HEK293 (cell line): Measurements from ENCODE around the gene HAUS5.

Experiments used
- EGR2 ChIP-seq: fragments of 450-650 bp; formaldehyde crosslinking; IDR thresholded peaks from 2 replicates; pipeline ENCODE4 v1.5.1; 2016; ENCODE audit warnings: low read depth, missing biosample characterization, missing genetic modification characterization
- GFI1B ChIP-seq: fragments of 450-650 bp; formaldehyde crosslinking; IDR thresholded peaks from 2 replicates; pipeline ENCODE4 v1.5.1; 2016; ENCODE audit warnings: missing biosample characterization, missing genetic modification characterization
- GLI2 ChIP-seq: fragments of 450-650 bp; formaldehyde crosslinking; IDR thresholded peaks from 2 replicates; pipeline ENCODE4; 2017; ENCODE audit warnings: missing biosample characterization, missing genetic modification characterization, low read depth, borderline replicate concordance
- INSM2 ChIP-seq: fragments of 450-650 bp; formaldehyde crosslinking; IDR thresholded peaks from 2 replicates; pipeline ENCODE4 v1.5.1; 2016; ENCODE audit warnings: missing biosample characterization, missing genetic modification characterization
- KLF16 ChIP-seq: fragments of 450-650 bp; formaldehyde crosslinking; IDR thresholded peaks from 2 replicates; pipeline ENCODE4 v1.5.1; 2017; ENCODE audit warnings: missing biosample characterization, missing genetic modification characterization
- KLF9 ChIP-seq: fragments of 450-650 bp; formaldehyde crosslinking; IDR thresholded peaks from 2 replicates; pipeline ENCODE4 v1.5.1; 2016; ENCODE audit warnings: missing biosample characterization, missing genetic modification characterization, low read depth
- SCRT2 ChIP-seq: fragments of 450-650 bp; formaldehyde crosslinking; IDR thresholded peaks from 2 replicates; pipeline ENCODE4 v1.5.1; 2016; ENCODE audit warnings: missing biosample characterization, missing genetic modification characterization
- TCF7L2 ChIP-seq: IDR thresholded peaks from 2 replicates; pipeline ENCODE4 v1.6.1; 2011; ENCODE audit warnings: low read depth, mild to moderate bottlenecking, inconsistent platforms, low read length, moderate library complexity, borderline replicate concordance
- TSHZ1 ChIP-seq: fragments of 450-650 bp; formaldehyde crosslinking; IDR thresholded peaks from 2 replicates; pipeline ENCODE4 v1.5.1; 2016; ENCODE audit warnings: missing biosample characterization, missing genetic modification characterization, borderline replicate concordance
- YY1 ChIP-seq: fragments of 450-650 bp; formaldehyde crosslinking; IDR thresholded peaks from 2 replicates; pipeline ENCODE4 v1.5.1; 2018; ENCODE audit warnings: missing biosample characterization, missing genetic modification characterization
- ZNF112 ChIP-seq: fragments of 450-650 bp; formaldehyde crosslinking; IDR thresholded peaks from 2 replicates; pipeline ENCODE4 v1.5.0; 2017; ENCODE audit warnings: missing biosample characterization, missing genetic modification characterization
- ZNF114 ChIP-seq: fragments of 450-650 bp; formaldehyde crosslinking; IDR thresholded peaks from 2 replicates; pipeline ENCODE4 v1.5.0; 2017; ENCODE audit warnings: missing biosample characterization, missing genetic modification characterization
- ZNF16 ChIP-seq: fragments of 450-650 bp; formaldehyde crosslinking; IDR thresholded peaks from 2 replicates; pipeline ENCODE4 v1.5.1; 2016; ENCODE audit warnings: low read depth, missing biosample characterization, missing genetic modification characterization
- ZNF169 ChIP-seq: fragments of 450-650 bp; formaldehyde crosslinking; IDR thresholded peaks from 2 replicates; pipeline ENCODE4 v1.5.1; 2016; ENCODE audit warnings: missing biosample characterization, missing genetic modification characterization
- ZNF175 ChIP-seq: fragments of 450-650 bp; formaldehyde crosslinking; IDR thresholded peaks from 2 replicates; pipeline ENCODE4 v1.5.1; 2016; ENCODE audit warnings: missing biosample characterization, missing genetic modification characterization
- ZNF18 ChIP-seq: fragments of 450-650 bp; formaldehyde crosslinking; IDR thresholded peaks from 2 replicates; pipeline ENCODE4 v1.5.1; 2016; ENCODE audit warnings: missing biosample characterization, missing genetic modification characterization
- ZNF2 ChIP-seq: fragments of 450-650 bp; formaldehyde crosslinking; IDR thresholded peaks from 2 replicates; pipeline ENCODE4 v1.5.1; 2016; ENCODE audit warnings: missing biosample characterization, missing genetic modification characterization
- ZNF292 ChIP-seq: fragments of 450-650 bp; formaldehyde crosslinking; IDR thresholded peaks from 2 replicates; pipeline ENCODE4 v1.5.1; 2016; ENCODE audit warnings: low read depth, missing biosample characterization, missing genetic modification characterization, borderline replicate concordance
- ZNF311 ChIP-seq: fragments of 450-650 bp; formaldehyde crosslinking; IDR thresholded peaks from 2 replicates; pipeline ENCODE4 v1.5.1; 2017; ENCODE audit warnings: missing biosample characterization, missing genetic modification characterization, borderline replicate concordance
- ZNF37A ChIP-seq: fragments of 450-650 bp; IDR thresholded peaks from 2 replicates; pipeline ENCODE4 v1.5.1; 2018; ENCODE audit warnings: missing biosample characterization, missing genetic modification characterization
- ZNF404 ChIP-seq: fragments of 450-650 bp; formaldehyde crosslinking; IDR thresholded peaks from 2 replicates; pipeline ENCODE4 v1.5.1; 2017; ENCODE audit warnings: missing biosample characterization, missing genetic modification characterization
- ZNF548 ChIP-seq: fragments of 450-650 bp; formaldehyde crosslinking; IDR thresholded peaks from 2 replicates; pipeline ENCODE4 v1.5.1; 2016; ENCODE audit warnings: missing biosample characterization, missing genetic modification characterization
- ZNF561 ChIP-seq: fragments of 450-650 bp; IDR thresholded peaks from 2 replicates; pipeline ENCODE4 v1.5.1; 2018; ENCODE audit warnings: missing biosample characterization, missing genetic modification characterization, borderline replicate concordance
- ZNF585B ChIP-seq: fragments of 450-650 bp; formaldehyde crosslinking; IDR thresholded peaks from 2 replicates; pipeline ENCODE4 v1.5.1; 2016; ENCODE audit warnings: missing biosample characterization, missing genetic modification characterization
- ZNF596 ChIP-seq: fragments of 450-650 bp; IDR thresholded peaks from 2 replicates; pipeline ENCODE4 v1.5.0; 2018; ENCODE audit warnings: missing biosample characterization, mild to moderate bottlenecking, missing genetic modification characterization, moderate library complexity
- ZNF645 ChIP-seq: fragments of 450-650 bp; formaldehyde crosslinking; IDR thresholded peaks from 2 replicates; pipeline ENCODE4; 2016; ENCODE audit warnings: missing biosample characterization, missing genetic modification characterization
- ZNF701 ChIP-seq: fragments of 450-650 bp; formaldehyde crosslinking; IDR thresholded peaks from 2 replicates; pipeline ENCODE4 v1.5.1; 2016; ENCODE audit warnings: missing biosample characterization, missing genetic modification characterization
- ZNF747 ChIP-seq: fragments of 450-650 bp; formaldehyde crosslinking; IDR thresholded peaks from 2 replicates; pipeline ENCODE4 v1.5.1; 2016; ENCODE audit warnings: missing biosample characterization, missing genetic modification characterization
- ZNF768 ChIP-seq: fragments of 450-650 bp; formaldehyde crosslinking; IDR thresholded peaks from 2 replicates; pipeline ENCODE4 v1.5.1; 2018; ENCODE audit warnings: missing biosample characterization, mild to moderate bottlenecking, missing genetic modification characterization
- ZSCAN18 ChIP-seq: fragments of 450-650 bp; formaldehyde crosslinking; IDR thresholded peaks from 2 replicates; pipeline ENCODE4 v1.5.1; 2016; ENCODE audit warnings: missing biosample characterization, missing genetic modification characterization

Gene HAUS5

GRCh38 chr19:35644987-35645679 lies 32.6 kb downstream of the HAUS5 start (continued):
- TF ChIP-seq GFI1B (tag by site-specific recombination), result no peak
- no peak for TF ChIP-seq SCRT2 (tag by site-specific recombination)
- TF ChIP-seq KLF9 (tag by site-specific recombination), result peak; percentile 95
- no peak for TF ChIP-seq ZNF175 (tag by site-specific recombination)
- TF ChIP-seq ZNF114 (tag by site-specific recombination), result no peak
- no peak for TF ChIP-seq ZNF548 (tag by site-specific recombination)
- no peak for TF ChIP-seq INSM2
- no peak for TF ChIP-seq ZNF311 (tag by site-specific recombination)
- 0 out of 2 replicates have a peak, but pooled peaks have one; percentile 66 for TF ChIP-seq ZNF645
- TF ChIP-seq YY1 (tag by site-specific recombination), result no peak
- 0 out of 2 replicates have a peak, but pooled peaks have one; percentile 17 for TF ChIP-seq ZNF561 (tag by site-specific recombination)
- no peak for TF ChIP-seq ZNF37A (tag by site-specific recombination)
- no peak for TF ChIP-seq TSHZ1 (tag by site-specific recombination)
- TF ChIP-seq ZNF292 (tag by site-specific recombination), result no peak
- 0 out of 2 replicates have a peak, but pooled peaks have one; percentile 9 for TF ChIP-seq ZNF2 (tag by site-specific recombination)
- no peak for TF ChIP-seq ZNF585B (tag by site-specific recombination)
- no peak for TF ChIP-seq ZNF701 (tag by site-specific recombination)
- no peak for TF ChIP-seq ZNF18
- peak; percentile 67; the same call in 1 of the 2 replicates for TF ChIP-seq TCF7L2
- TF ChIP-seq ZNF747 (tag by site-specific recombination), result no peak
- no peak for TF ChIP-seq ZNF16 (tag by site-specific recombination)
- TF ChIP-seq ZNF768 (tag by site-specific recombination), result no peak
- TF ChIP-seq KLF16, result peak; percentile 60
- no peak for TF ChIP-seq ZNF596 (tag by site-specific recombination)
- no peak for TF ChIP-seq EGR2 (tag by site-specific recombination)
- no peak for TF ChIP-seq ZNF169 (tag by site-specific recombination)
- TF ChIP-seq ZSCAN18 (tag by site-specific recombination), result 0 out of 2 replicates have a peak, but pooled peaks have one; percentile 43
- no peak for TF ChIP-seq ZNF404 (tag by site-specific recombination)
- no peak for TF ChIP-seq GLI2 (tag by site-specific recombination)
- no peak for TF ChIP-seq ZNF112 (tag by site-specific recombination)
